ENCODE measurements around the gene ACVR1B. TPM values are rescaled to one million over a fixed set of nuclear protein-coding genes. Genes with fewer than 3 reads are reported as not detected.

ACVR1B gene
- total RNA-seq, 1 experiment from 2014 or later = 13.4 TPM

- Histone ChIP-seq H2AFZ (no peak overlapping the region), H3K9me3 (ENCODE audit: insufficient read depth, low read depth) (no peaks in the 10 kb centered on the region), H3K27ac (no peak overlapping the region), H3K27me3 (ENCODE audit: insufficient read depth, low read depth) (peaks cover 73% of the 10 kb centered on the region), H3K4me1 (replicated peaks; ENCODE audit: insufficient read depth) (no peaks in the 10 kb centered on the region), H3K79me2 (ENCODE audit: low read depth) (no peaks in the 10 kb centered on the region), H3K4me3 (no peak overlapping the region), H3F3A (ENCODE audit: insufficient read depth, low read depth) (no peaks in the 10 kb centered on the region), H3K9me2 (ENCODE audit: insufficient read depth) (no peaks in the 10 kb centered on the region), H3K36me3 (ENCODE audit: low read depth) (no peaks in the 10 kb centered on the region), H4K20me1 (ENCODE audit: insufficient read depth) (no peaks in the 10 kb centered on the region), H3K4me2 (no peak overlapping the region)
- no peak for TF ChIP-seq CTCF (conservative IDR thresholded peaks at IDR 0.05)
- TF ChIP-seq EZH2 (IDR thresholded peaks at IDR 0.05; ENCODE audit: low read depth) = no peak
- ChIA-PET CTCF (no interaction called here), POLR2A (ENCODE audit: unreplicated experiment) (no interaction called here)
- no peak for DNase-seq
- no TSS peak for BruUV-seq (replicated peaks)
- intact Hi-C loops (cut with micrococcal nuclease; ENCODE audit: unreplicated experiment) = no loop called here
Measured at GRCh38 chr12:51907856-51908425, 43.6 kb upstream of the ACVR1B start.

- TF ChIP-seq CTCF (conservative IDR thresholded peaks at IDR 0.05) = no peak
- no TSS peak for BruUV-seq (replicated peaks)
- no peak for DNase-seq
- Histone ChIP-seq H3F3A (ENCODE audit: insufficient read depth, low read depth) (no peaks in the 10 kb centered on the region), H4K20me1 (ENCODE audit: insufficient read depth) (no peaks in the 10 kb centered on the region), H3K27me3 (ENCODE audit: insufficient read depth, low read depth) (peaks cover 69% of the 10 kb centered on the region), H3K79me2 (ENCODE audit: low read depth) (no peaks in the 10 kb centered on the region), H2AFZ (no peak overlapping the region), H3K4me1 (replicated peaks; ENCODE audit: insufficient read depth) (no peaks in the 10 kb centered on the region), H3K4me3 (no peak overlapping the region), H3K4me2 (no peak overlapping the region), H3K27ac (no peak overlapping the region), H3K9me2 (ENCODE audit: insufficient read depth) (no peaks in the 10 kb centered on the region), H3K36me3 (ENCODE audit: low read depth) (no peaks in the 10 kb centered on the region), H3K9me3 (ENCODE audit: insufficient read depth, low read depth) (no peaks in the 10 kb centered on the region)
- intact Hi-C loops (cut with micrococcal nuclease; ENCODE audit: unreplicated experiment) = no loop called here
- POLR2A ChIA-PET (ENCODE audit: unreplicated experiment) = no interaction called here
- CTCF ChIA-PET = no interaction called here
Measured at GRCh38 chr12:51908876-51909592, 42.5 kb upstream of the ACVR1B start.

GRCh38 chr12:51910168-51910567, 41.3 kb upstream of the ACVR1B start:
- no peaks in the 10 kb centered on the region for H3K9me3 ChIP-seq (ENCODE audit: insufficient read depth, low read depth)
- DNase-seq = no peak
- no peaks in the 10 kb centered on the region for H3K9me2 ChIP-seq (ENCODE audit: insufficient read depth)
- H3K4me1 ChIP-seq (replicated peaks; ENCODE audit: insufficient read depth) = no peaks in the 10 kb centered on the region
- no peak overlapping the region for H3K4me3 ChIP-seq
- H3K36me3 ChIP-seq (ENCODE audit: low read depth) = no peaks in the 10 kb centered on the region
- H4K20me1 ChIP-seq (ENCODE audit: insufficient read depth) = no peaks in the 10 kb centered on the region
- BruUV-seq (replicated peaks) = no TSS peak
- intact Hi-C loops (cut with micrococcal nuclease; ENCODE audit: unreplicated experiment) = no loop called here
- CTCF ChIA-PET = no interaction called here
- H3K4me2 ChIP-seq = no peak overlapping the region
- POLR2A ChIA-PET (ENCODE audit: unreplicated experiment) = no interaction called here
- H3K27me3 ChIP-seq (ENCODE audit: insufficient read depth, low read depth) = peaks cover 62% of the 10 kb centered on the region
- H2AFZ ChIP-seq = no peak overlapping the region
- H3K79me2 ChIP-seq (ENCODE audit: low read depth) = no peaks in the 10 kb centered on the region
- no peak for TF ChIP-seq EZH2 (IDR thresholded peaks at IDR 0.05; ENCODE audit: low read depth)
- no peak for TF ChIP-seq CTCF (conservative IDR thresholded peaks at IDR 0.05)
- no peaks in the 10 kb centered on the region for H3F3A ChIP-seq (ENCODE audit: insufficient read depth, low read depth)
- no peak overlapping the region for H3K27ac ChIP-seq

Measured in PC-9 (cell line).